Measurements from ENCODE around the gene NINL.

NINL gene

GRCh38 chr20:25490656-25491445, 94.5 kb downstream of the NINL start:
- no peak for TF ChIP-seq EP300 (IDR thresholded peaks at IDR 0.05; ENCODE audit: borderline replicate concordance)
- no peak for TF ChIP-seq EGR1 (IDR thresholded peaks at IDR 0.05)
- no peak for TF ChIP-seq CEBPB (IDR thresholded peaks at IDR 0.05)
- no peak for TF ChIP-seq CREB1 (IDR thresholded peaks at IDR 0.05; ENCODE audit: low read depth)
- TF ChIP-seq ZBTB7A (IDR thresholded peaks at IDR 0.05; ENCODE audit: low read depth) = no peak
- TF ChIP-seq TAF1 (IDR thresholded peaks at IDR 0.05; ENCODE audit: low read depth) = no peak
- TF ChIP-seq USF1 (IDR thresholded peaks at IDR 0.05) = no peak

- TF ChIP-seq RAD21 (IDR thresholded peaks at IDR 0.05; ENCODE audit: low read depth) = no peak
- no peak for TF ChIP-seq YY1 (IDR thresholded peaks at IDR 0.05; ENCODE audit: low read depth)
- no peak for TF ChIP-seq NFIC (IDR thresholded peaks at IDR 0.05)
- no peak for TF ChIP-seq EP300 (IDR thresholded peaks at IDR 0.05; ENCODE audit: borderline replicate concordance)
- no peak for TF ChIP-seq CREB1 (IDR thresholded peaks at IDR 0.05; ENCODE audit: low read depth)
- TF ChIP-seq REST (IDR thresholded peaks at IDR 0.05; ENCODE audit: low read depth) = no peak
These were observed 96.0 kb downstream of the NINL start for GRCh38 chr20:25489221-25489871.

- no peak for TF ChIP-seq CEBPB (IDR thresholded peaks at IDR 0.05)
- no peak for TF ChIP-seq EP300 (IDR thresholded peaks at IDR 0.05; ENCODE audit: borderline replicate concordance)
- TF ChIP-seq USF1 (IDR thresholded peaks at IDR 0.05) = no peak
- no peak for TF ChIP-seq NFIC (IDR thresholded peaks at IDR 0.05)
- no peak for TF ChIP-seq ZBTB7A (IDR thresholded peaks at IDR 0.05; ENCODE audit: low read depth)
- TF ChIP-seq EGR1 (IDR thresholded peaks at IDR 0.05) = no peak
- no peak for TF ChIP-seq YY1 (IDR thresholded peaks at IDR 0.05; ENCODE audit: low read depth)
- no peak for TF ChIP-seq REST (IDR thresholded peaks at IDR 0.05; ENCODE audit: low read depth)
- no peak for TF ChIP-seq TEAD4 (IDR thresholded peaks at IDR 0.05)
- TF ChIP-seq FOXM1 (IDR thresholded peaks at IDR 0.05; ENCODE audit: borderline replicate concordance, low read depth) = no peak
- no peak for TF ChIP-seq TCF12 (IDR thresholded peaks at IDR 0.05; ENCODE audit: low read depth)
- TF ChIP-seq MAX (IDR thresholded peaks at IDR 0.05) = no peak
- no peak for TF ChIP-seq RAD21 (IDR thresholded peaks at IDR 0.05; ENCODE audit: low read depth)
- no peak for TF ChIP-seq CREB1 (IDR thresholded peaks at IDR 0.05; ENCODE audit: low read depth)
- no peak for TF ChIP-seq TAF1 (IDR thresholded peaks at IDR 0.05; ENCODE audit: low read depth)
These were observed 97.4 kb downstream of the NINL start for GRCh38 chr20:25487975-25488374.

- no peak for TF ChIP-seq YY1 (IDR thresholded peaks at IDR 0.05; ENCODE audit: low read depth)
- TF ChIP-seq TAF1 (IDR thresholded peaks at IDR 0.05; ENCODE audit: low read depth) = no peak
- TF ChIP-seq MAX (IDR thresholded peaks at IDR 0.05) = no peak
- no peak for TF ChIP-seq RAD21 (IDR thresholded peaks at IDR 0.05; ENCODE audit: low read depth)
- TF ChIP-seq EGR1 (IDR thresholded peaks at IDR 0.05) = no peak
- no peak for TF ChIP-seq USF1 (IDR thresholded peaks at IDR 0.05)
- TF ChIP-seq TEAD4 (IDR thresholded peaks at IDR 0.05) = no peak
- TF ChIP-seq CREB1 (IDR thresholded peaks at IDR 0.05; ENCODE audit: low read depth) = no peak
- no peak for TF ChIP-seq TCF12 (IDR thresholded peaks at IDR 0.05; ENCODE audit: low read depth)
- no peak for TF ChIP-seq EP300 (IDR thresholded peaks at IDR 0.05; ENCODE audit: borderline replicate concordance)
- TF ChIP-seq FOXM1 (IDR thresholded peaks at IDR 0.05; ENCODE audit: borderline replicate concordance, low read depth) = no peak
- no peak for TF ChIP-seq REST (IDR thresholded peaks at IDR 0.05; ENCODE audit: low read depth)
- no peak for TF ChIP-seq CEBPB (IDR thresholded peaks at IDR 0.05)
- TF ChIP-seq NFIC (IDR thresholded peaks at IDR 0.05) = no peak
- TF ChIP-seq ZBTB7A (IDR thresholded peaks at IDR 0.05; ENCODE audit: low read depth) = no peak
These were observed 98.0 kb downstream of the NINL start for GRCh38 chr20:25487306-25487705.

All from Ishikawa (cell line).